GM19025 (cell line): Measurements from ENCODE around the gene ZNF534.
"Not testable (repeated sequence)": the region's sequence is repeated elsewhere in the genome, so short reads cannot be mapped to it uniquely, and the experiment has no call there.

ENCODE experiments used
- ATAC-seq: cut with Tn5 transposase; IDR thresholded peaks from one replicate; pipeline ENCODE4 v1.9.1; 2021; ENCODE audit warnings: mild to moderate bottlenecking, low read depth, moderate library complexity; ENCODE audit not compliant: unreplicated experiment

The ZNF534 gene

DNA sequence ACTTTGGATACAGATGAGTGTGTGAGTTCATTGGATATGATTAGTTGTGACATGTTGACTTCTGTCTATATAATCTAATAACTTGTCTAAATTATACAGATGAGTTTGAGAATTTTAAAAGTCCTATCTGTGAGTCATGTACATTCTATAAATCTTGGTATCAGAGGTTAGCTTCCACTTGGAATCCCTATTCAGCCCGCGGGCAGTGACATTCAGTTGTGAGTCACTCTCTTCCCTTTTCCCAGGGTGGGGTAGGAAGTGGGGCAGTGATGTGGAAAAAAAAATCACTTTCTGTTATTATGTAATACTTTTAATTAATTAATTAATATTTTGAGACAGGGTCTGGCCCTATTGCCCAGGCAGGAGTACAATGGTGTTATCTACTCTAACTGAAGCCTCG is 65.6 kb downstream of the ZNF534 start:
- no peak for ATAC-seq

DNA sequence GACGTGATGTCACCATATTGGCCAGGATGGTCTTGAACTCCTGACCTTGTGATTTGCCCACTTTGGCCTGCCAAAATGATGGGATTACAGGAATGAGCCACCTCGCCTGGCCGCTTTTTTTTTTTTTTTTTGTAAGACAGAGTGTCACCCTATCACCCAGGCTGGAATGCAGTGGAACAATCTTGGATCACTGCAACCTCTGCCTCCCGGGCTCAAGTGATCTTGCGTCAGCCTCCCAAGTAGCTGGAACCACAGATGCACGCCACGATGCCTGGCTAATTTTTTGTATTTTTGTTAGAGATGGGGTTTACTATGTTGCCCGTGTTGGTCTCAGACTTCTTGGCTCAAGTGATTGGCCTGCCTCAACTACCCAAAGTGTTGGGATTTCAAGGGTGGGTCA is 69.6 kb downstream of the ZNF534 start:
- no peak for ATAC-seq

DNA sequence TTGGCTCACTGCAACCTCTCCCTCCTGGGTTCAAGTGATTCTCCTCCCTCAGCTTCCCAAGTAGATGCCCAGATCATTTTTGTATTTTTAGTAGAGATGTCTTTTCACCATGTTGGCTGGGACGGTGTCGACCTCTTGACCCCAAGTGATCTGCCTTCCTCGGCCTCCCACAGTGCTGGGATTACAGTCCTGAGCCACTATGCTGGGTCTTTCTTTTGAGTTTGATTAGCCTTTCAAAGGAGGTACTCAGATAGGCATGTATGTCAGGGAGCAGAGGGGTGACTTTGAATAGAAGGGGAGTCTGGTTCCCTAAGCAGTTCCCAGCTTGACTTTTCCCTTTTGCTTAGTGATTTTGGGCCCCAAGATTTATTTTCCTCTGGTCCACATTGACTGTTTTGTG is 71.5 kb downstream of the ZNF534 start:
- ATAC-seq, result not testable (repeated sequence)

DNA sequence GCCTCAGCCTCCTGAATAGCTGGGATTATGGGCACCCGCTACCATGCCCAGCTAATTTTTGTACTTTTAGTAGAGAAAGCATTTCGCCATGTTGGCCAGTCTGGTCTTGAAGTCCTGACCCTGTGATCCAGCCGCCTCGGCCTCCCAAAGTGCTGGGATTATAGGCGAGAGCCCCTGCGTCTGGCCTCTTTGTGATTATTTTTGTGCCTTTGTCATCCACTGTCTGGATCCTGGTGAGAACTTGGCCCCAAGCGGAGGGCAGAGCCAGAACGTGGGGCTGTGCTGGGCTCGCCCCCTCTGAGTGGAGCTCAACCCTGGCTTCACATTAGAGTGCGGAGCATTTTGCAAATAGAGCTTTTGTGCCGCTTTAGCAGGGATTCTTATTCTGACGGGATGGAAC is 72.0 kb downstream of the ZNF534 start:
- not testable (repeated sequence) for ATAC-seq
